ENCODE results near the gene CHN2. TPM values are rescaled to one million over a fixed set of nuclear protein-coding genes. Genes with fewer than 3 reads are reported as not detected.

Gene CHN2
- total RNA-seq, 1 experiment from 2014 or later = 0.15 TPM

- H3K4me1 ChIP-seq (ENCODE audit: control insufficient read depth, insufficient read depth, low read length) = no peaks in the 10 kb centered on the region
- ChIA-PET POLR2A (no interaction called here), CTCF (no interaction called here)
- H3K27me3 ChIP-seq (ENCODE audit: control insufficient read depth, insufficient read depth, low read length) = peaks cover 5% of the 10 kb centered on the region
- H3K36me3 ChIP-seq (ENCODE audit: control insufficient read depth, insufficient read depth, low read length) = no peaks in the 10 kb centered on the region
- ATAC-seq (no peak), DNase-seq (ENCODE audit: low read depth, low spot score) (no peak)
- no TSS peak for BruUV-seq (replicated peaks)
- intact Hi-C loops (cut with micrococcal nuclease; ENCODE audit: unreplicated experiment) = no loop called here
- H3K4me3 ChIP-seq (ENCODE audit: low read depth in 2 of 2, low read length in 2 of 2) = no peak overlapping the region
- in situ Hi-C loops (cut with HindIII; ENCODE audit: low pct_unique_long_range_greater_than_20kb, low sequenced_read_pairs) = no loop called here
- H3K27ac ChIP-seq (ENCODE audit: low read length) = no peak overlapping the region
- TF ChIP-seq TCF7L2 (IDR thresholded peaks at IDR 0.05; ENCODE audit: low read depth, low read length) (no peak), SIN3A (IDR thresholded peaks at IDR 0.05; ENCODE audit: borderline replicate concordance, insufficient read depth, low read depth, low read length) (no peak), REST (IDR thresholded peaks at IDR 0.05; ENCODE audit: insufficient read depth in 1 of 2, low read depth in 2 of 2, low read length in 1 of 2) (no peak), CTCF (IDR thresholded peaks at IDR 0.05) (no peak), POLR2AphosphoS5 (IDR thresholded peaks at IDR 0.05; ENCODE audit: low read depth, low read length) (no peak)
- no peaks in the 10 kb centered on the region for H3K9me3 ChIP-seq (ENCODE audit: control insufficient read depth, insufficient read depth, low read depth, low read length)
These were observed 97.4 kb downstream of the CHN2 start for GRCh38 chr7:29291723-29292618.

GRCh38 chr7:29292886-29293658 lies 98.5 kb downstream of the CHN2 start:
- POLR2A ChIA-PET = no interaction called here
- intact Hi-C loops (cut with micrococcal nuclease; ENCODE audit: unreplicated experiment) = no loop called here

More at GRCh38 chr7:29292886-29293658, 98.5 kb downstream of the CHN2 start:
- no peak for ATAC-seq
- Histone ChIP-seq H3K27me3 (ENCODE audit: control insufficient read depth, insufficient read depth, low read length) (peaks cover 5% of the 10 kb centered on the region), H3K9me3 (ENCODE audit: control insufficient read depth, insufficient read depth, low read depth, low read length) (no peaks in the 10 kb centered on the region), H3K4me1 (ENCODE audit: control insufficient read depth, insufficient read depth, low read length) (no peaks in the 10 kb centered on the region), H3K4me3 (ENCODE audit: low read depth in 2 of 2, low read length in 2 of 2) (no peak overlapping the region), H3K27ac (ENCODE audit: low read length) (no peak overlapping the region), H3K36me3 (ENCODE audit: control insufficient read depth, insufficient read depth, low read length) (no peaks in the 10 kb centered on the region)
- CTCF ChIA-PET = no interaction called here
- DNase-seq (ENCODE audit: low read depth, low spot score) = no peak
- no TSS peak for BruUV-seq (replicated peaks)
- TF ChIP-seq REST (IDR thresholded peaks at IDR 0.05; ENCODE audit: insufficient read depth in 1 of 2, low read depth in 2 of 2, low read length in 1 of 2) (no peak), POLR2AphosphoS5 (IDR thresholded peaks at IDR 0.05; ENCODE audit: low read depth, low read length) (no peak), CTCF (IDR thresholded peaks at IDR 0.05) (no peak), TCF7L2 (IDR thresholded peaks at IDR 0.05; ENCODE audit: low read depth, low read length) (no peak), SIN3A (IDR thresholded peaks at IDR 0.05; ENCODE audit: borderline replicate concordance, insufficient read depth, low read depth, low read length) (no peak)
- in situ Hi-C loops (cut with HindIII; ENCODE audit: low pct_unique_long_range_greater_than_20kb, low sequenced_read_pairs) = no loop called here

Data from Panc1 (cell line).